GM19193 (cell line): ENCODE measurements around the gene ATP8B3.

Experiments used
- POLR2A ChIP-seq: IDR thresholded peaks from 4 replicates; pipeline ENCODE4 v1.6.1; 2011; ENCODE audit not compliant: insufficient read depth, insufficient read length; ENCODE audit errors: extremely low read depth

The ATP8B3 gene

DNA sequence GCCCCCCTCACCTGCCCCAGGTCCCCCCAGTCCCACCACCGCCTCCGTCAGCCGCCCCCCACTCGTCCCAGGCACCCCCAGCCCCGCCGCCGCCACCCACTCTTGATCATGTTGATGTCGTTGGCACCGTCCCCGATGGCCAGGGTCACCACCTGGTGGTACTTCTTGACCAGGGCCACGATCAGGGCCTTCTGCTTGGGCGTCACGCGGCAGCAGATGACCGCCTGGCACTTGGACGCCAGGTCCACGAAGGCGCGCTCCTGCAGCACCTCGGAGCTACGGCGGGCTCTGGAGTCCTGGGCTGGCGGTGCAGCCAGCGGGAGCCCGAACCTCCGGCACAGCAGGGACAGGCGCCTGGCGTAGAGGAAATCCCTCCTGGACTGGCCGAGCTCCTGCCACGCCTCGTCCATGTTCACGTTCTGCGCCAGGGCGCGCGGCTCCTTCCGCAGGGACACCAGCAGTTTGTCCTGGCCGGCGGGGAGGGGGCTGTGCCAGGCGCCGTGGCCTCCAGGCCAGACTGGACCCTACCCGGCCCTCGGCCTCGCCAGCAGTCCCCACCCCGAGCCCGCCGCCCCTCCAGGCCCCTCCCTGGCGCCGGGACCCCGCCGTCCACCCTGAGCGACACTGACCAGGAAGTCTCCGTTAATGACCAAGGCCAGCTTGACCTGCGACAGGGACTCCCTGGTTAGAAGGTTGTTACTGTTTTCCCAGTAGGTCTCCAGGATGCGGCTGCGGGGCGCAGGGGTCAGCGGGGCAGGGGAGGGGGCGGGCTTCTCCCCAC is 22.6 kb downstream of the ATP8B3 start:
- TF ChIP-seq POLR2A = no peak

- no peak for TF ChIP-seq POLR2A
Measured at GRCh38 chr19:1787116-1787515, 25.0 kb downstream of the ATP8B3 start.

GRCh38 chr19:1786668-1787067 is 25.4 kb downstream of the ATP8B3 start:
- no peak for TF ChIP-seq POLR2A

DNA sequence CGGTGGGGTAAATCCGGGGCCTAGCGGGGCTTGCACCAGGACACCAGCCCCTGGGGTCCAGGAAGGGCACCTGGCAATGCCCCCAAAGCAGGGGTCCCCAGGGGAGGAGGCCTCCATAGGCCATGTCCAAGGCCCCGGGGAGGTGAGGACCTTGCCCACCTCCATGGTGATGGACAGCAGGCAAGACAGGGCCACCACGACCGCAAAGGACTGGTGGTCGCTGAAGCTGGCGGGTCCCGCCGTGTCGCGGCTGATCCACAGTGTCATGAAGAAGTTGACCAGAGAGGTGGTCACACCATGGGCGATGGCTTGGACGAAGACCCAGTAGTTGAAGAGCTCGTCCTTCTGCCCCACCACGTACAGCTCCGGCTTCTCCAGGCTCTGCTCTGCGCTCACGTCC is 26.8 kb downstream of the ATP8B3 start:
- no peak for TF ChIP-seq POLR2A

DNA sequence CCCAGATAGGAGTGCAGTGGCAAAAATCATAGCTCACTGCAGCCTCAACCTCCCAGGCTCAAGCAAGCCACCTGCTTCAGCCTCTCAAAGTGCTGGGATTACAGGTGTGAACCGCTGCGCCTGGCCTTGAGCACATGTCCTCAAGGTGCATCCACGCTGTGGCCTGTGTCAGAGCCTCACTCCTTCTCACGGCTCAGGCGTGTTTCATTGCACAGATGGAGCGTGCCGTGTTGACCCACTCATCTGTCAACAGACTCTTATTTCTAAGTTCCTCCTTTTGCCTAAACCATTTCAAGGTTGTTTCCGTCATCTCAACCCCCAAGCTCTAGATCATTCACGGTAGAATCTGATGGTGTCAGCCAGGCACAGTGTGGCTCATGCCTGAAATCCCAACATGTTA is 28.2 kb downstream of the ATP8B3 start:
- no peak for TF ChIP-seq POLR2A

- no peak for TF ChIP-seq POLR2A
Measured at GRCh38 chr19:1783354-1783753, 28.7 kb downstream of the ATP8B3 start.

DNA sequence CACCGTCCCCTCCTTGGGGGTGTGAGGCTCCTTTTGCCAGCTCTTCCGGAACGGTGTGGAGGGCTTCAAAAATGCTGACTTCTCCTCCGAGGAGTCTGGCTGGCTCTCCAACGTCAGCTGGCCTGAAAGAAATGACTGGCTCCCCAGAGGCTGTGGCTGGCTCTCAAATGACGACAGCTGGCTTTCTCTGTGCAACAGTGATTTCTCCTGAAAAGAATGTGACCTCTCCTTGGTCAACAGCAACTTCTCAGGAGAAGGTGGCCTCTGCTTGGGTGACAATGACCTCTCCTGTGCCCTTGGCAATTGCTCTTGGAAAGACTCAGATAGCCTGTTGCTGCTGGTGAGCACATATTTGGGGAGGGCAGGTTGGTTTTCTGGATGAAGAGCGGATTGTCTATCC is 29.6 kb downstream of the ATP8B3 start:
- TF ChIP-seq POLR2A = no peak

GRCh38 chr19:1780272-1780958 is 31.7 kb downstream of the ATP8B3 start:
- TF ChIP-seq POLR2A = no peak

GRCh38 chr19:1779574-1779973 is 32.5 kb downstream of the ATP8B3 start:
- TF ChIP-seq POLR2A = no peak

GRCh38 chr19:1777149-1777548 is 34.9 kb downstream of the ATP8B3 start:
- no peak for TF ChIP-seq POLR2A

- TF ChIP-seq POLR2A = no peak
Measured at GRCh38 chr19:1776606-1777147, 35.4 kb downstream of the ATP8B3 start.

DNA sequence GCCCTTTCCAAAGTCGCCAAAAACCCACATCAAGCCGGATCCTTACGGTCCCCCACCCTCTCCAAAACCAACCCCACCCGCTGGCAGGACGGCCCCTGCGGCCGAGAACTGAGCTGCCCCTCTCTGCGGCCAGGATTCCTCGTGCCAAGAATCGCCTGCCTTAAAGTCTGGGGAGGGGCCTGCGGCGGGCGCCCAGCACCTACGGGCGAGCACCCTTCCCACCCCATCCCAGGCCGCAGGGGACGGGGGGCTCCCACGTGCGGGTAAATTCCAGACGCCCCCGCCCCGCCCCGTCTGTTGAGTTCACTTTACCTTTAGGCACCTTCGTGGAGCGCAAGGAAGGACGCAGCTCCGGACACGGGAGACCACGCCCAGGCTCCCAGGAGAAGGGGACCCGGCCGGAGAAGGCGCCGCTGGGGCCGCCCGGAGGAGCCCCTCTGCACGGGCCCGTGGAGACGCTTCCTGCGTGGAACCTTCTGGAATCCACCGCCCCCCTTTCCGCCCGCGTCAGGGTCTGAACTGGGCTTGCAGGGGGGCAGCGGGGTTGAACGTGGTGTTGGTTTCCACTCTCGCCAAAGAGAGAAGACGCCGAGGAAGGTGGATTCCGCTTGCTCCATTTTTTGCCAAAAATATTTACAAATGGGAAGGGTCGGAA is 36.0 kb downstream of the ATP8B3 start:
- no peak for TF ChIP-seq POLR2A

- no peak for TF ChIP-seq POLR2A
Measured at GRCh38 chr19:1774989-1775772, 36.9 kb downstream of the ATP8B3 start.

- no peak for TF ChIP-seq POLR2A
Measured at GRCh38 chr19:1773184-1773583, 38.9 kb downstream of the ATP8B3 start.
